Measurements from ENCODE around the gene OR51B4. TPM values are rescaled to one million over a fixed set of nuclear protein-coding genes. Genes with fewer than 3 reads are reported as not detected.
"Not testable (repeated sequence)": the region's sequence is repeated elsewhere in the genome, so short reads cannot be mapped to it uniquely, and the experiment has no call there.

Gene OR51B4
- total RNA-seq, 2 experiments from 2014 or later, result not detected

- H3K4me3 Mint-ChIP-seq; H3K9me3 Mint-ChIP-seq; POLR2A ChIA-PET; H3K27me3 Mint-ChIP-seq; DNase-seq; H3K27ac Mint-ChIP-seq; H3K4me1 Mint-ChIP-seq; H3K36me3 Mint-ChIP-seq (ENCODE audit: low read depth); CTCF ChIA-PET: not testable (repeated sequence)
Observed at GRCh38 chr11:5313326-5314023, 11.7 kb upstream of the OR51B4 start.

DNA sequence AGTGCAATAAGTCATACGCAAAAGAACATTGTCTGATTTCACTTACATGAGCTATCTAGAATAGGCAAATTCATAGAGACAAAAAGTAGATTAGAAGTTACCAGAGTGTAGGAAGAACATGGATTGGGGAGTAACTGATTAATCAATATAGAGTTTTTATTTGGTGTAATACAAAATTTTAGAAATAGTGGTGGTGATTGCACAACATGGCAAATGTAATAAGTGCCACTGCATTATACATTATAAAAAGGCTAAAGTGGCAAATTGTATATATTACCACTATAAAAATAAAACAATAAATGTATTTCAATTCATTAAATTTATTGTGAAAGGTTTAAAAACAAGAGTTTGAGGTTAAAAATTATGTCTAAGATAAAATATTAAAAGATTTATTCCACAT lies 8.7 kb upstream of the OR51B4 start:
- no peak overlapping the region for H3K4me3 Mint-ChIP-seq
- CTCF ChIA-PET, result no interaction called here
- no peaks in the 10 kb centered on the region for H3K4me1 Mint-ChIP-seq
- no peak for DNase-seq
- H3K27me3 Mint-ChIP-seq, result peaks cover 2% of the 10 kb centered on the region
- H3K9me3 Mint-ChIP-seq, result no peaks in the 10 kb centered on the region
- POLR2A ChIA-PET, result no interaction called here
- H3K27ac Mint-ChIP-seq, result no peak overlapping the region
- no peaks in the 10 kb centered on the region for H3K36me3 Mint-ChIP-seq (ENCODE audit: low read depth)

DNA sequence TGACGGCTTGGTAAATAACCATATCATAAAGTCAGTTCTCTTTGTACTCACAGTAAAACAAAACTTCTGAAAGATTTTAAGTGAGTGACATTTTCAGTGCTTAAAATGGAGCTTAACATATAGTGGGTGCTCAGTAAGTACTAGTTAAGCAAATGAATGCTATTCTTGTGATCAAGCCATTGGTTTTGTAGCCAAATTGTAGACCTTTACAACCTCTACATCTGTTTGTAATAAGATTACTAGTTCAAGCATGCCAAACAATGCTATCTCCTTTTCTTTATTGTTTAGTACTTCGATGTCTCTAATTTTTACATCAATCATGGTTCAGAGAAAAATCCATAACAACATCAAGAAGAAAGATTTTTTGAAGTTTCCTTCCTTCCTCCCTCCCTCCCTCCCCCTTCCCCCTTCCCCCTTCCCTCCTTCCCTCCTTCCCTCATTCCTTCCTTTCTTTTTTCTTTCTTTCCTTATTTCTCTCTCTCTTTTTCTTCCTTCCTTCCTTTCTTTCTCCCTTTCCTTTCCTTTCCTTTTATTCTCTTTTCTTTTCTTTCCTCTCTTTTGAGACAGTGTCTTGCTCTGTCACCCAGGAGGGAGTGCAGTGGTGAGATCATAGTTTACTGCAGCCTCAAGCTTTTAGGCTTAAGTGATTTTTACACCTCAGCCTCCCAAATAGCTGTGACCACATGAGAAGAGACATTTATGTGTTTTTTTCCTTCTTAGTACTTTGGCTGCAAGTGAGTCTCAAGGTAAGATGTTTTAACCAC lies 5.7 kb upstream of the OR51B4 start:
- no peak for DNase-seq
- H3K36me3 Mint-ChIP-seq (ENCODE audit: low read depth), result no peaks in the 10 kb centered on the region
- H3K4me3 Mint-ChIP-seq, result no peak overlapping the region
- H3K27ac Mint-ChIP-seq, result no peak overlapping the region
- H3K9me3 Mint-ChIP-seq, result no peaks in the 10 kb centered on the region
- H3K4me1 Mint-ChIP-seq, result no peaks in the 10 kb centered on the region
- H3K27me3 Mint-ChIP-seq, result peaks cover 2% of the 10 kb centered on the region
- CTCF ChIA-PET, result no interaction called here
- POLR2A ChIA-PET, result no interaction called here

DNA sequence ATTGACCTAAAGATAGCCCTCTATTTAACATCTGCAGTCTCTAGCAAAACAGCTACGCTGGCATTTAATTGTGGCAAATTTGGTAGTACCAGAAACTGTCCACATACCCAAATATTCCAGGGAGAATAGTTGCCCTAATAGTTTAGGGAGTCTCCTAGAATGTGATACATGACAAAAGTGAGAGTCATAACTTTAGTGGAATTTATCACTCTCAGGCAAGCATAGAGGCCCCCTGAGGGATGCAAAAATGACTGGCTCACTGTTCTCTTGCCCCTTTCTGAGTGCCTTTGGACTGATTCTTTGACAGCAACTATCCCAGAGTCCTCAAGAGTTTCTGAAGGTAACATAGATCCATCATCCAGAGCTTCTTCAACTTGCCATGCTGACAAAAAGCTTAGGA lies 2.3 kb upstream of the OR51B4 start:
- H3K4me3 Mint-ChIP-seq, result no peak overlapping the region
- no peaks in the 10 kb centered on the region for H3K4me1 Mint-ChIP-seq
- no peak for DNase-seq
- H3K36me3 Mint-ChIP-seq (ENCODE audit: low read depth), result no peaks in the 10 kb centered on the region
- H3K9me3 Mint-ChIP-seq, result no peaks in the 10 kb centered on the region
- H3K27ac Mint-ChIP-seq, result no peak overlapping the region
- ChIA-PET CTCF (no interaction called here), POLR2A (no interaction called here)
- no peaks in the 10 kb centered on the region for H3K27me3 Mint-ChIP-seq

GRCh38 chr11:5303626-5304025 lies 1.9 kb upstream of the OR51B4 start:
- Mint-ChIP-seq H3K27me3 (no peaks in the 10 kb centered on the region), H3K4me3 (no peak overlapping the region), H3K9me3 (no peaks in the 10 kb centered on the region), H3K4me1 (no peaks in the 10 kb centered on the region), H3K27ac (no peak overlapping the region), H3K36me3 (ENCODE audit: low read depth) (no peaks in the 10 kb centered on the region)
- CTCF ChIA-PET, result no interaction called here
- POLR2A ChIA-PET, result no interaction called here
- DNase-seq, result no peak

GRCh38 chr11:5300251-5300650 lies 1.5 kb downstream of the OR51B4 start:
- POLR2A ChIA-PET, result no interaction called here
- CTCF ChIA-PET, result no interaction called here
- Mint-ChIP-seq H3K27ac (no peak overlapping the region), H3K4me1 (no peaks in the 10 kb centered on the region), H3K4me3 (no peak overlapping the region), H3K36me3 (ENCODE audit: low read depth) (no peaks in the 10 kb centered on the region), H3K27me3 (no peaks in the 10 kb centered on the region), H3K9me3 (no peaks in the 10 kb centered on the region)
- no peak for DNase-seq

DNA sequence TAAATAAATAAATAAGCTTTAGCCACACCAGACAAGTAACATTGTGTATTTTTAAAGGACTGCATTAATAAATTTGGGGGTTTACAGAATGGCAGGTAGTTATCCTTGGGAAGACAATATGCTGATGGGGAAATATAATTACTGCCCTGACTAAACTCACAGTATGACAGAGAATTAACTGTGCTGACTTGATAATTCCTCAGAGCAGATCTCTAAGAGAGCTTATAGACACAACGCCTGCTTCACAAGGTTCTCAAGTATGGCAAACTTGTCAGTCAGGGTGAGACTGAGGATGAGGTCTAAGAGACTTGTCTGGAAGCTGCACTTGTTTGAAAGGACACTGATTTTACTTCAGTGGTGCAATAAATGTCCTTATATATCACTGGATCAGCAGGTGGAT lies 3.3 kb downstream of the OR51B4 start:
- ChIA-PET POLR2A (no interaction called here), CTCF (no interaction called here)
- H3K4me3 Mint-ChIP-seq, result no peak overlapping the region
- H3K27ac Mint-ChIP-seq, result no peak overlapping the region
- no peaks in the 10 kb centered on the region for H3K27me3 Mint-ChIP-seq
- H3K9me3 Mint-ChIP-seq, result no peaks in the 10 kb centered on the region
- no peak for DNase-seq
- no peaks in the 10 kb centered on the region for H3K4me1 Mint-ChIP-seq
- H3K36me3 Mint-ChIP-seq (ENCODE audit: low read depth), result no peaks in the 10 kb centered on the region

GRCh38 chr11:5297721-5298323 lies 3.9 kb downstream of the OR51B4 start:
- no peak for DNase-seq
- Mint-ChIP-seq H3K4me1 (no peaks in the 10 kb centered on the region), H3K27ac (no peak overlapping the region), H3K36me3 (ENCODE audit: low read depth) (no peaks in the 10 kb centered on the region), H3K27me3 (no peaks in the 10 kb centered on the region), H3K9me3 (no peaks in the 10 kb centered on the region), H3K4me3 (no peak overlapping the region)
- ChIA-PET POLR2A (no interaction called here), CTCF (no interaction called here)

- H3K4me3 Mint-ChIP-seq; DNase-seq; H3K27me3 Mint-ChIP-seq; H3K36me3 Mint-ChIP-seq (ENCODE audit: low read depth); H3K4me1 Mint-ChIP-seq; POLR2A ChIA-PET; CTCF ChIA-PET; H3K9me3 Mint-ChIP-seq; H3K27ac Mint-ChIP-seq: not testable (repeated sequence)
Observed at GRCh38 chr11:5294342-5294995, 7.3 kb downstream of the OR51B4 start.

DNA sequence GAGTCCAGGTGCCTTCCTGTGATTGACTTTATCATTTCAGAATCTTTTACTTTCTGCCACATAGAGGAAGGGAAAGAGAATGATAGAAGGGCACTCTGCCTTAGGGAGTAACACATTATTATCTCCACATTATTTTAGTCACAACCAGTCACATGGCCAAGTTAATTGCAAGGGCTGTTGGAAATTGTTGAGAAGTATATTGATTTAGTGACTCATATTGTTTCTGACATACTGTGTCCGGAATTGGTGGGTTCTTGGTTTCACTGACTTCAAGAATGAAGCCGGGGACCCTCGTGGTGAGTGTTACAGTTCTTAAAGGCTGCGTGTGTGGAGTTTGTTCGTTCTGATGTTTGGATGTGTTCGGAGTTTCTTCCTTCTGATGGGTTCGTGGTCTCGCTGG lies 8.7 kb downstream of the OR51B4 start:
- Mint-ChIP-seq H3K27me3 (no peaks in the 10 kb centered on the region), H3K4me1 (no peaks in the 10 kb centered on the region), H3K9me3 (no peaks in the 10 kb centered on the region), H3K4me3 (no peak overlapping the region), H3K36me3 (ENCODE audit: low read depth) (no peaks in the 10 kb centered on the region), H3K27ac (no peak overlapping the region)
- ChIA-PET CTCF (no interaction called here), POLR2A (no interaction called here)
- DNase-seq, result no peak

DNA sequence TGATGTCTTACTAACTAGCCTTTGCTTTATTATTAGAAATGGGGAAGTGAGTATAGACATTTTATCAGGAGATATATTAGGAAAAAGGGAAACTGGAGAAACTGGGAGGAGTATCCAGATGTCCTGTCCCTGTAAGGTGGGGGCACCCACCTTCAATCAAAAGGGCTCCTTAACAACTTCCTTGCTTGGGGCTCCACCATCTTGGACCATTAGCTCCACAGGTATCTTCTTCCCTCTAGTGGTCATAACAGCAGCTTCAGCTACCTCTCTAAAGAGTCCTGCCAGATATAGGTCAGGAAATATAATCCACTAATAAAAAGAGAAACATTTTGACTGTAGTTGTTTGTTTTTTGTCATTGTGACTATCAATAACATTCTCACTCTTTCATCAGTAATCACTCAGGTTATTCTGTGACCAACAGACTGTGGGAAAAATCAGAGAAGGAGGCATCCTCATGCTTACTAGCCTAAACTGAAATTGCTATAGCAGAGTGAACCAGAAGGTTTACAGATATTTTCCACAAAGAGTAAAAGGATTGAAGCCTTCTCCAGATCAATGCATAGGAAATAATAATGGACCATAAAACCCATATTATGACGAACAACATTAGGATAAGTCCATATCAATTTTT lies 10.4 kb downstream of the OR51B4 start:
- no peaks in the 10 kb centered on the region for H3K27me3 Mint-ChIP-seq
- CTCF ChIA-PET, result no interaction called here
- POLR2A ChIA-PET, result no interaction called here
- H3K36me3 Mint-ChIP-seq (ENCODE audit: low read depth), result no peaks in the 10 kb centered on the region
- H3K9me3 Mint-ChIP-seq, result no peaks in the 10 kb centered on the region
- no peaks in the 10 kb centered on the region for H3K4me1 Mint-ChIP-seq
- no peak for DNase-seq
- no peak overlapping the region for H3K4me3 Mint-ChIP-seq
- no peak overlapping the region for H3K27ac Mint-ChIP-seq

GRCh38 chr11:5290106-5290505 lies 11.6 kb downstream of the OR51B4 start:
- H3K27me3 Mint-ChIP-seq, result no peaks in the 10 kb centered on the region
- no peak for DNase-seq
- no peak overlapping the region for H3K27ac Mint-ChIP-seq
- H3K9me3 Mint-ChIP-seq, result no peaks in the 10 kb centered on the region
- POLR2A ChIA-PET, result no interaction called here
- H3K4me3 Mint-ChIP-seq, result no peak overlapping the region
- H3K4me1 Mint-ChIP-seq, result no peaks in the 10 kb centered on the region
- H3K36me3 Mint-ChIP-seq (ENCODE audit: low read depth), result no peaks in the 10 kb centered on the region
- CTCF ChIA-PET, result no interaction called here

GRCh38 chr11:5289696-5290095 lies 12.1 kb downstream of the OR51B4 start:
- H3K4me1 Mint-ChIP-seq, result no peaks in the 10 kb centered on the region
- no peak overlapping the region for H3K4me3 Mint-ChIP-seq
- no peaks in the 10 kb centered on the region for H3K36me3 Mint-ChIP-seq (ENCODE audit: low read depth)
- H3K9me3 Mint-ChIP-seq, result no peaks in the 10 kb centered on the region
- H3K27ac Mint-ChIP-seq, result no peak overlapping the region
- H3K27me3 Mint-ChIP-seq, result no peaks in the 10 kb centered on the region
- CTCF ChIA-PET, result no interaction called here
- POLR2A ChIA-PET, result no interaction called here
- no peak for DNase-seq

All from activated CD4-positive, alpha-beta T cell treated with anti-CD3 and anti-CD28 coated beads, Interleukin-2, amount 10 ng/mL, durations not matched to agents 7 days and 5 days (primary cell).